Body of pancreas (tissue), 4 donors: ENCODE results near the gene TMEM213. TPM values are rescaled to one million over a fixed set of nuclear protein-coding genes. Genes with fewer than 3 reads are reported as not detected.

Source experiments
- ATAC-seq: fragments of 150-250 bp; one replicate; pipeline ENCODE4 v1.9.1; 2016
- DNase-seq, 4 donors: peaks; one replicate each; pipeline ENCODE4 v3.0.0-alpha.2; 2019
- H3K27ac ChIP-seq, 4 donors: fragments of 200-600 bp; sonication (generic); 1 replicate in 3 of 4; 2 replicates in 1 of 4; pipeline versions ENCODE4 v1.5.1 to v1.6.1; 2016 to 2019; ENCODE audit warnings: mild to moderate bottlenecking in 1 of 4, mixed read lengths in 1 of 4, moderate library complexity in 1 of 4
- H3K27me3 ChIP-seq, 2 donors: fragments of 200-600 bp; sonication (generic); one replicate each; pipeline ENCODE4 v1.6.0; 2016; ENCODE audit warnings: mild to moderate bottlenecking in 1 of 2
- H3K36me3 ChIP-seq, 2 donors: fragments of 200-600 bp; sonication (generic); replicated peaks in 1 of 2; 2 replicates each; pipeline ENCODE4 v1.5.1; 2016; ENCODE audit warnings: low read depth in 2 of 2; ENCODE audit not compliant: insufficient read depth in 1 of 2
- H3K4me1 ChIP-seq: fragments of 200-600 bp; sonication (generic); one replicate; pipeline ENCODE4 v1.6.0; 2016
- H3K4me3 ChIP-seq, 2 donors: fragments of 200-600 bp; sonication (generic); 1 replicate in 1 of 2; 2 replicates in 1 of 2; pipeline ENCODE4 v1.5.1; 2016 to 2019
- H3K9me3 ChIP-seq, 3 donors: fragments of 200-600 bp; sonication (generic); 1 replicate in 2 of 3; 2 replicates in 1 of 3; pipeline ENCODE4 v1.5.1; 2016
- POLR2A ChIP-seq, 3 donors: fragments of 450-650 bp; IDR thresholded peaks; one replicate each; pipeline ENCODE4 v1.6.1; 2016; ENCODE audit warnings: antibody characterized with exemption in 3 of 3, mild to moderate bottlenecking in 2 of 3
- WGBS, 2 donors: methylation state at CpG; one replicate each; pipeline ENCODE4 v1.1.5; 2017; 5-methylcytosine and 5-hydroxymethylcytosine counted together
- intact Hi-C: fragments of 100-400 bp; cut with DNase I; formaldehyde crosslinking; loops from one replicate; pipeline ENCODE4 v1.15.1; 2023
- small RNA-seq: library from RNA; depleted of rRNA; stranded (forward); fragments of <200 nt; gene quantifications from one replicate; pipeline ENCODE3, GENCODE V24; 2016
- total RNA-seq, 2 donors: library from RNA; depleted of rRNA; stranded (reverse); fragments of >200 nt; gene quantifications; one replicate each; pipeline ENCODE4 v1.1.0, GENCODE V29; 2016
- TF ChIP-seq, protein P1 (sequence below), 7 experiments: fragments of 450-650 bp in 4 of 7; fragments of 200-600 bp in 3 of 7; sonication (generic) in 3 of 7; IDR thresholded peaks; one replicate each; pipeline ENCODE4 v1.5.1; 2016 to 2019; ENCODE audit warnings: antibody characterized with exemption in 7 of 7

Gene TMEM213
- total RNA-seq, 2 donors from 2014 or later, result not detected

DNA sequence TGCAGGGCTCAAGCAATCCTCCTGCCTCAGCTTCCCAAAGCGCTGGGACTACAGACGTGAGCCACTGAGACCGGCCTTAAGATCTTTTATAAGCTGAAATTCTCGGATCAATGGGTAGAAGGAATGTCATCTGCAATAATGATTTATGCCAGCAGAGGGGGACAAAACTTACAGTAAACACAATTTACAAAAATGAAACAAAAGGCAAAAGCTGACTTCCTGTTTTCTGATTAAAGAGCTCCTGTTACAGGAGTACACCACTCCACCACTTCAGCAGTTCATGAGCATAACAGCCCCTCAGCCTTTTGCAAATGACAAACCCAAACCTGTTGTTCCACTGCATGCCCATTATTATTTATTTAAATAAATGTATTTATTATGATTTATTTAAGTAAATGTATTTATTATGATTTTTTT lies 88.7 kb downstream of the TMEM213 start:
- H3K4me3 ChIP-seq, result no peak overlapping the region
- H3K27me3 ChIP-seq, result no peaks in the 10 kb centered on the region
- no peaks in the 10 kb centered on the region for H3K9me3 ChIP-seq
- ATAC-seq (peak; percentile 53), DNase-seq (peak in 3 of 4 donors; percentile 26 to 61 (median 35))
- no peaks in the 10 kb centered on the region for H3K36me3 ChIP-seq
- H3K27ac ChIP-seq, result no peak overlapping the region
- no peak for TF ChIP-seq POLR2A (IDR thresholded peaks at IDR 0.05)
- TF ChIP-seq, protein P1, sequence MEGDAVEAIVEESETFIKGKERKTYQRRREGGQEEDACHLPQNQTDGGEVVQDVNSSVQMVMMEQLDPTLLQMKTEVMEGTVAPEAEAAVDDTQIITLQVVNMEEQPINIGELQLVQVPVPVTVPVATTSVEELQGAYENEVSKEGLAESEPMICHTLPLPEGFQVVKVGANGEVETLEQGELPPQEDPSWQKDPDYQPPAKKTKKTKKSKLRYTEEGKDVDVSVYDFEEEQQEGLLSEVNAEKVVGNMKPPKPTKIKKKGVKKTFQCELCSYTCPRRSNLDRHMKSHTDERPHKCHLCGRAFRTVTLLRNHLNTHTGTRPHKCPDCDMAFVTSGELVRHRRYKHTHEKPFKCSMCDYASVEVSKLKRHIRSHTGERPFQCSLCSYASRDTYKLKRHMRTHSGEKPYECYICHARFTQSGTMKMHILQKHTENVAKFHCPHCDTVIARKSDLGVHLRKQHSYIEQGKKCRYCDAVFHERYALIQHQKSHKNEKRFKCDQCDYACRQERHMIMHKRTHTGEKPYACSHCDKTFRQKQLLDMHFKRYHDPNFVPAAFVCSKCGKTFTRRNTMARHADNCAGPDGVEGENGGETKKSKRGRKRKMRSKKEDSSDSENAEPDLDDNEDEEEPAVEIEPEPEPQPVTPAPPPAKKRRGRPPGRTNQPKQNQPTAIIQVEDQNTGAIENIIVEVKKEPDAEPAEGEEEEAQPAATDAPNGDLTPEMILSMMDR (IDR thresholded peaks at IDR 0.05), result peak in 6 of 7 experiments; percentile 47 to 83 (median 81)
- peaks cover 10% of the 10 kb centered on the region for H3K4me1 ChIP-seq
- WGBS, 2 donors, result 28 to 36% methylated on average over 4 of the region's 4 CpGs
- intact Hi-C loops, result loop anchor here (5.0 kb wide), 1 partner anchor 191 kb away; no protein-coding TSS in a partner anchor

DNA sequence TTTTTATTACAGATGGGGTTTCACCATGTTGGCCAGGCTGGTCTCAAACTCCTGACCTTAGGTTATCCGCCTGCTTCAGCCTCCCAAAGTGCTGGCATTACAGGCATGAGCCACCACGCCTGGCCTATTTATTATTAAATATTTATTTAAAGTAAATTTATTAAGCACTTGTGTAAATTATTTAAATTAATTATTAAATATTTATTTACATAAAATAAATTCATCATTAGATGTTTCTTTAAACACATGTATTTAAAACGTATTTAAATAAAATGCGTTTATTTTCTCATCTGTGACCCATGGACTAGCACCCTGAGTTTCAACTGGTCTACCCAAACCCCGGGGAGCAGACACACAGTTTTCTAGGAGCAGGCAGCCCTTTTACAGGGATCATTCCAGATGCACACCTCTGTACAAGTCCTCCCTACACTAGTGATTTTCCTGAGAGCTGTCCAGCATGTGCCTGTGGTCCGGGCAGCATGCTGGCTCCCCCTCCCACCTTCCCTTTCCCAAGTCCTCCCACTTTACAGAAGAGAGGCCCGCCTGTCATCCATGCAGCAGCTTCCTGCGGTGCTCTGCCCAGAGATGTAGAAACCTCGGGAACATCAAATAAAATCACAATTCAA lies 89.4 kb downstream of the TMEM213 start:
- Histone ChIP-seq H3K4me3 (no peak overlapping the region), H3K4me1 (peaks cover 10% of the 10 kb centered on the region), H3K27me3 (no peaks in the 10 kb centered on the region), H3K27ac (no peak overlapping the region), H3K36me3 (no peaks in the 10 kb centered on the region), H3K9me3 (no peaks in the 10 kb centered on the region)
- DNase-seq, result no peak
- TF ChIP-seq, protein P1 (IDR thresholded peaks at IDR 0.05), result no peak
- WGBS, 2 donors, result 81 to 85% methylated on average over 9 of the region's 9 CpGs
- ATAC-seq, result no peak
- intact Hi-C loops, result loop anchor here (5.0 kb wide), 1 partner anchor 190 kb away; no protein-coding TSS in a partner anchor

Small RNA genes within 50 kb of the gene (small RNA-seq; reads per million reads assigned to genes)
- not detected for gene RNU6-1272P

Other genes with a start within 250 kb of the TMEM213 start
- not detected for gene SVOPL, start 96.6 kb upstream of the TMEM213 start, total RNA-seq
- gene ATP6V0A4, start 202 bp downstream of the TMEM213 start, total RNA-seq, result not detected
- 1 to 10 TPM; 5.3 to 6.0 TPM for gene KIAA1549, start 183.4 kb downstream of the TMEM213 start, total RNA-seq
- 10 to 100 TPM in 1 of 2 donors, 1 to 10 TPM in 1; 6.2 to 20.8 TPM for gene ZC3HAV1L, start 238.0 kb downstream of the TMEM213 start, total RNA-seq